ENCODE data around the gene DDX54. TPM values are rescaled to one million over a fixed set of nuclear protein-coding genes. Genes with fewer than 3 reads are reported as not detected.
A peak's percentile ranks its signal among the peaks of the same experiment; 100 is the strongest.

DDX54 gene
- polyA plus RNA-seq, 3 donors = 7.9 to 32.2 (median 13.6) TPM

DNA sequence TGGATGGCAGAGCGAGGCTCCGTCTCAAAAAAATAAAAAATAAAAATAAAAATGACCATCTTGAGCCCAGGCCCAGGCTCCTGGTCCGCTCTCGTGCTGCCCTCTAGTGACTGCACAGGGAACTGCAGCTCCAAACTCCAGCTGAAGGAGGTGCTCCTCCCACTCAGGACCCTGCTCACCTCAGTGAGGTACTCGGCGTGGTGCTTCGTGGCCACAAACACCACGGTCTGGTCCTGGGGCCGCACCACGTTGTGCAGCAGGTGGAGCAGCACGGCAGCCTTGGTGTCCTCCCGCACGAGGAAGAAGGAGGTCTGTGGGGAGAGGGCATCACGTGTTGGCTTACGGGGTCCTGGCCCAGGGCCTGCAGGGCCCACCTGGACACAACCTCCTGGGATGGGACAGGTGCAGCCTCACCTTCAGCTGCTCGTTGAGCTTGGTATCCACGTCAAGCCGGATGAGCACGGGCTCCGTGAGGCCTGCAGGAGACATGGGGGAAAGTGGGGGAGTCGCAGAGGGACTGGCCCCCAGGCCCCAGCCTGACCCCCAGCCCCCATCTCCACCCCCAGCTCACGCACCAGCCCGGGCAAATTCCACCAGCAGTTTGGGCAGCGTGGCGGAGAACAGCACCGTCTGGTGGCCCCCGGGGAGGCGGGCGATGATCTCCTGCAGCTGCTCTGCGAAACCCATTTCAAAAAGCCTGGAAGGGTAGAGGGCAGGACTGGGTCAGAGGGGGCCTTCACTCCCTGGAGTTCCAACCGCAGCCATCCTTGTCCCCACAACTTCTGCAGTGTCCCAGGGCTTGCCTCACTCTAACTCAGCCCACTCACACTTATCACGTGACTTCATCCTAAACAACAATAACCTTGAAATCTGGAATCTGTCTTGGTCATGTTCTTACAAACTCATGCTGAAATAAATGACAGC is 10.6 kb downstream of the DDX54 start:
- Histone ChIP-seq H4K20me1 (ENCODE audit: insufficient read depth, low read length) (peaks cover 3% of the 10 kb centered on the region), H3K4me1 (ENCODE audit: control insufficient read depth in 1 of 2, insufficient read depth in 2 of 2, low read length in 2 of 2) (no peaks in the 10 kb centered on the region), H3K4me3 (replicated peaks in 1 of 3; ENCODE audit: low read depth in 2 of 3, low read length in 3 of 3) (no peak overlapping the region), H3K9ac (ENCODE audit: insufficient read depth, low read length, poor library complexity, severe bottlenecking) (no peak overlapping the region), H3K27me3 (ENCODE audit: control insufficient read depth in 2 of 2, insufficient read depth in 2 of 2, low read length in 2 of 2) (no peaks in the 10 kb centered on the region), H3K4me2 (replicated peaks; ENCODE audit: extremely low read depth, low read length, poor library complexity, severe bottlenecking) (no peak overlapping the region), H3K36me3 (replicated peaks in 1 of 2; ENCODE audit: control insufficient read depth in 1 of 2, insufficient read depth in 2 of 2, low read length in 2 of 2) (peaks cover 89 to 95% of the 10 kb centered on the region in 2 donors), H3K79me2 (ENCODE audit: insufficient read depth, low read length) (no peaks in the 10 kb centered on the region), H3K9me3 (replicated peaks in 1 of 2; ENCODE audit: control insufficient read depth in 1 of 2, insufficient read depth in 1 of 2, low read length in 2 of 2) (no peaks in the 10 kb centered on the region), H2AFZ (ENCODE audit: insufficient read depth, low read depth, low read length, poor library complexity, severe bottlenecking) (no peak overlapping the region), H3K27ac (ENCODE audit: low read depth in 1 of 2, low read length in 2 of 2) (no peak overlapping the region)
- Mint-ChIP-seq H3K27ac (peak overlapping the region in 1 of 7 donors; percentile 75), H3K4me3 (no peak overlapping the region), H3K9me3 (peaks cover 0 to 3% (median 0%) of the 10 kb centered on the region in 7 donors), H3K36me3 (peaks cover 87 to 96% of the 10 kb centered on the region in 2 donors), H3K4me1 (no peaks in the 10 kb centered on the region), H3K27me3 (ENCODE audit: low read depth in 3 of 3) (peaks cover 0 to 4% (median 0%) of the 10 kb centered on the region in 3 donors)
- DNase-seq = peak; percentile 49 to 55 (median 52)
- TF ChIP-seq, protein P1, sequence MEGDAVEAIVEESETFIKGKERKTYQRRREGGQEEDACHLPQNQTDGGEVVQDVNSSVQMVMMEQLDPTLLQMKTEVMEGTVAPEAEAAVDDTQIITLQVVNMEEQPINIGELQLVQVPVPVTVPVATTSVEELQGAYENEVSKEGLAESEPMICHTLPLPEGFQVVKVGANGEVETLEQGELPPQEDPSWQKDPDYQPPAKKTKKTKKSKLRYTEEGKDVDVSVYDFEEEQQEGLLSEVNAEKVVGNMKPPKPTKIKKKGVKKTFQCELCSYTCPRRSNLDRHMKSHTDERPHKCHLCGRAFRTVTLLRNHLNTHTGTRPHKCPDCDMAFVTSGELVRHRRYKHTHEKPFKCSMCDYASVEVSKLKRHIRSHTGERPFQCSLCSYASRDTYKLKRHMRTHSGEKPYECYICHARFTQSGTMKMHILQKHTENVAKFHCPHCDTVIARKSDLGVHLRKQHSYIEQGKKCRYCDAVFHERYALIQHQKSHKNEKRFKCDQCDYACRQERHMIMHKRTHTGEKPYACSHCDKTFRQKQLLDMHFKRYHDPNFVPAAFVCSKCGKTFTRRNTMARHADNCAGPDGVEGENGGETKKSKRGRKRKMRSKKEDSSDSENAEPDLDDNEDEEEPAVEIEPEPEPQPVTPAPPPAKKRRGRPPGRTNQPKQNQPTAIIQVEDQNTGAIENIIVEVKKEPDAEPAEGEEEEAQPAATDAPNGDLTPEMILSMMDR (IDR thresholded peaks at IDR 0.05) = peak; percentile 99
- intact Hi-C loops (cut with micrococcal nuclease) = loop anchor here (1.0 to 5.0 kb wide), 3 partner anchors 126 to 182 kb away; no protein-coding TSS in a partner anchor
- 60% methylated on average over 17 of the region's 32 CpGs for WGBS (ENCODE audit: insufficient coverage)

DNA sequence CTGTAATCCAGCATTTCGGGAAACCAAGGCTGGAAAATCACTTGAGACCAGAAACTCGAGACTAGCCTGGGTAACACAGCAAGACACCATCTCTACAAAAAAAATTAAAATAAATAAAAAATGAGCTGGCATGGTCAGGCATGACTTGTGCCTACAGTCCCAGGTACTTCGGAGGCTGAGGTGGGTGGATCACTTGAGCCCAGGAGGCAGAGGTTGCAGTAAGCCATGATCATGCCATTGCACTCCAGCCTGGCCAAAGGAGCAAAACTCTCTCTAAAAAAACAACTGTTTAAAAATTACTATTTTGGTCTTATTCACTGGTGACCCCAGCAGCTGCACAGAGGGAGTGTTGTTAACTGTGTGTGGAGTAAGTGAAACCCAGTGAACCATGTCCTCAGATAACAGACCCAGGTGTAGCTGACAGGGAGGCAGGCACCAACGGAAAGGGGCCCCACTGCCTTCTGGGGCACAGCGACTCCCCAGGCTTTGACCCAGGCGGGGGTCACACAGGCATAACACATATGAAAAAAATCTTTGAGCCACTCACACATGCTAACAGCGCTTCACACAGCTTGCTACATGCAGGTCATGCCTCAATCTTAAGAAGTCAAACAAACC is 12.1 kb downstream of the DDX54 start:
- H3K27me3 Mint-ChIP-seq (ENCODE audit: low read depth in 3 of 3) = peaks cover 0 to 4% (median 0%) of the 10 kb centered on the region in 3 donors

More for the DNA sequence above, 12.1 kb downstream of the DDX54 start:
- no peak for DNase-seq
- no peak overlapping the region for H2AFZ ChIP-seq (ENCODE audit: insufficient read depth, low read depth, low read length, poor library complexity, severe bottlenecking)
- H3K27ac ChIP-seq (ENCODE audit: low read depth in 1 of 2, low read length in 2 of 2) = no peak overlapping the region
- peak overlapping the region in 2 of 7 donors; percentile 10 to 33 for H3K27ac Mint-ChIP-seq
- peaks cover 0 to 3% (median 0%) of the 10 kb centered on the region in 7 donors for H3K9me3 Mint-ChIP-seq
- intact Hi-C loops (cut with micrococcal nuclease) = loop anchor here in 1 of 2 donors (5.0 kb wide), 1 partner anchor 181 kb away; no protein-coding TSS in a partner anchor
- H3K4me3 ChIP-seq (replicated peaks in 1 of 3; ENCODE audit: low read depth in 2 of 3, low read length in 3 of 3) = no peak overlapping the region
- H3K4me1 ChIP-seq (ENCODE audit: control insufficient read depth in 1 of 2, insufficient read depth in 2 of 2, low read length in 2 of 2) = no peaks in the 10 kb centered on the region
- TF ChIP-seq, protein P1 (IDR thresholded peaks at IDR 0.05) = no peak
- no peaks in the 10 kb centered on the region for H3K4me1 Mint-ChIP-seq
- no peaks in the 10 kb centered on the region for H3K9me3 ChIP-seq (replicated peaks in 1 of 2; ENCODE audit: control insufficient read depth in 1 of 2, insufficient read depth in 1 of 2, low read length in 2 of 2)
- H3K36me3 Mint-ChIP-seq = peaks cover 86 to 96% of the 10 kb centered on the region in 2 donors
- no peaks in the 10 kb centered on the region for H3K27me3 ChIP-seq (ENCODE audit: control insufficient read depth in 2 of 2, insufficient read depth in 2 of 2, low read length in 2 of 2)
- no peak overlapping the region for H3K9ac ChIP-seq (ENCODE audit: insufficient read depth, low read length, poor library complexity, severe bottlenecking)
- no peak overlapping the region for H3K4me3 Mint-ChIP-seq
- H3K36me3 ChIP-seq (replicated peaks in 1 of 2; ENCODE audit: control insufficient read depth in 1 of 2, insufficient read depth in 2 of 2, low read length in 2 of 2) = peaks cover 88 to 95% of the 10 kb centered on the region in 2 donors
- no peaks in the 10 kb centered on the region for H3K79me2 ChIP-seq (ENCODE audit: insufficient read depth, low read length)
- WGBS (ENCODE audit: insufficient coverage) = 97% methylated on average over 4 of the region's 7 CpGs
- H3K4me2 ChIP-seq (replicated peaks; ENCODE audit: extremely low read depth, low read length, poor library complexity, severe bottlenecking) = no peak overlapping the region
- H4K20me1 ChIP-seq (ENCODE audit: insufficient read depth, low read length) = no peaks in the 10 kb centered on the region
